ENCODE results near the gene CALM3.

Gene CALM3

GRCh38 chr19:46599716-46600373, 1.3 kb upstream of the CALM3 start:
- FAIRE-seq (no peak), DNase-seq (ENCODE audit: insufficient read length, low spot score) (no peak)

- DNase-seq (ENCODE audit: insufficient read length, low spot score) (peak; percentile 84), FAIRE-seq (peak; percentile 96)
These were observed 479 bp upstream of the CALM3 start for GRCh38 chr19:46600384-46601317.

GRCh38 chr19:46602392-46603194, 1.5 kb downstream of the CALM3 start:
- FAIRE-seq (peak; percentile 69), DNase-seq (ENCODE audit: insufficient read length, low spot score) (no peak)

- DNase-seq (ENCODE audit: insufficient read length, low spot score) (peak; percentile 74), FAIRE-seq (peak; percentile 97)
These were observed 2.1 kb downstream of the CALM3 start for GRCh38 chr19:46603195-46603637.

GRCh38 chr19:46603752-46604231, 2.7 kb downstream of the CALM3 start:
- no peak for DNase-seq (ENCODE audit: insufficient read length, low spot score)
- peak; percentile 31 for FAIRE-seq

GRCh38 chr19:46604781-46605355, 3.7 kb downstream of the CALM3 start:
- FAIRE-seq: no peak
- DNase-seq (ENCODE audit: insufficient read length, low spot score): no peak

- no peak for FAIRE-seq
- no peak for DNase-seq (ENCODE audit: insufficient read length, low spot score)
These were observed 4.3 kb downstream of the CALM3 start for GRCh38 chr19:46605356-46605821.

GRCh38 chr19:46606019-46606418, 4.9 kb downstream of the CALM3 start:
- DNase-seq (ENCODE audit: insufficient read length, low spot score): no peak
- no peak for FAIRE-seq

GRCh38 chr19:46606681-46607447, 5.7 kb downstream of the CALM3 start:
- FAIRE-seq: no peak
- no peak for DNase-seq (ENCODE audit: insufficient read length, low spot score)

GRCh38 chr19:46607448-46607841, 6.3 kb downstream of the CALM3 start:
- DNase-seq (ENCODE audit: insufficient read length, low spot score) (no peak), FAIRE-seq (no peak)

GRCh38 chr19:46608178-46608577, 7.0 kb downstream of the CALM3 start:
- DNase-seq (ENCODE audit: insufficient read length, low spot score) (no peak), FAIRE-seq (no peak)

- FAIRE-seq: no peak
- DNase-seq (ENCODE audit: insufficient read length, low spot score): no peak
These were observed 7.6 kb downstream of the CALM3 start for GRCh38 chr19:46608581-46609345.

GRCh38 chr19:46609511-46610412, 8.6 kb downstream of the CALM3 start:
- FAIRE-seq (no peak), DNase-seq (ENCODE audit: insufficient read length, low spot score) (no peak)

GRCh38 chr19:46610413-46610775, 9.3 kb downstream of the CALM3 start:
- DNase-seq (ENCODE audit: insufficient read length, low spot score) (no peak), FAIRE-seq (no peak)

GRCh38 chr19:46610851-46611770, 10.0 kb downstream of the CALM3 start:
- DNase-seq (ENCODE audit: insufficient read length, low spot score) (no peak), FAIRE-seq (peak; percentile 96)

GRCh38 chr19:46611776-46612175, 10.6 kb downstream of the CALM3 start:
- no peak for DNase-seq (ENCODE audit: insufficient read length, low spot score)
- FAIRE-seq: no peak

- FAIRE-seq: no peak
- DNase-seq (ENCODE audit: insufficient read length, low spot score): no peak
These were observed 12.4 kb downstream of the CALM3 start for GRCh38 chr19:46613525-46613924.
